GM12874 (cell line): ENCODE results near the gene RYR3.

Experiments
- TF ChIP-seq, protein P1 (sequence below): IDR thresholded peaks from 2 replicates; pipeline ENCODE4 v1.5.1; 2011; ENCODE audit warnings: low read depth, mild to moderate bottlenecking, control low read depth, low read length, moderate library complexity; ENCODE audit not compliant: insufficient read depth

The RYR3 gene

DNA sequence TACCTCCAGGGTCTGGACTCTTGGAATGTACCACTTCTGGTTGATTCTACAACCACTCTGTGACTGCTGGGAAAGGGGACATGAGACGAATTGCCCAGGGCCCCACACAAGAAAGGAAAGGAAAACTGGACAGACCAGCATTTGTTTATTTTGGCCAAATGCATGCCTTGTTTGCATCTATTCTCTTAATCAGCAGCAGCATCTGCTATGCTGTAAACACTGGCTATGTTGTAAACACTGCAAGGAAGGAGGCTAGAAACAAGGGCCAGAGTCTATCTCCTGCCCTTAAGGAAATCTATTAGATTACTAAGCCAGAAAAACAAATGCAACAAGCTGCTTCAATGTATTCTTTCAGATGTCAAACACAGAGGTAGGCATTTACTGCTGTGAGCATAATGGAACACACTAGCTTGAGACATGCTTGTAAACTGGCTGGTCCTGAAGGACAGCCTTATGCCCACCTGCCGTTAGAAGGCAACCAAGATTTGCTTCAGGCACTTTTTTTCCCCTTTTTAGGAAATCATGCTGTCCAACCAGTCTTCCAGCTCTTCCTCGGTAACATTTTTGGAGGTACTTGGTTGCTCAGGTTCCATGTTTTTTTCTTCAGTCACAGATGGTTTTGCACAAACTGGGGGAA lies 555.5 kb downstream of the RYR3 start:
- TF ChIP-seq, protein P1, sequence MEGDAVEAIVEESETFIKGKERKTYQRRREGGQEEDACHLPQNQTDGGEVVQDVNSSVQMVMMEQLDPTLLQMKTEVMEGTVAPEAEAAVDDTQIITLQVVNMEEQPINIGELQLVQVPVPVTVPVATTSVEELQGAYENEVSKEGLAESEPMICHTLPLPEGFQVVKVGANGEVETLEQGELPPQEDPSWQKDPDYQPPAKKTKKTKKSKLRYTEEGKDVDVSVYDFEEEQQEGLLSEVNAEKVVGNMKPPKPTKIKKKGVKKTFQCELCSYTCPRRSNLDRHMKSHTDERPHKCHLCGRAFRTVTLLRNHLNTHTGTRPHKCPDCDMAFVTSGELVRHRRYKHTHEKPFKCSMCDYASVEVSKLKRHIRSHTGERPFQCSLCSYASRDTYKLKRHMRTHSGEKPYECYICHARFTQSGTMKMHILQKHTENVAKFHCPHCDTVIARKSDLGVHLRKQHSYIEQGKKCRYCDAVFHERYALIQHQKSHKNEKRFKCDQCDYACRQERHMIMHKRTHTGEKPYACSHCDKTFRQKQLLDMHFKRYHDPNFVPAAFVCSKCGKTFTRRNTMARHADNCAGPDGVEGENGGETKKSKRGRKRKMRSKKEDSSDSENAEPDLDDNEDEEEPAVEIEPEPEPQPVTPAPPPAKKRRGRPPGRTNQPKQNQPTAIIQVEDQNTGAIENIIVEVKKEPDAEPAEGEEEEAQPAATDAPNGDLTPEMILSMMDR = no peak

DNA sequence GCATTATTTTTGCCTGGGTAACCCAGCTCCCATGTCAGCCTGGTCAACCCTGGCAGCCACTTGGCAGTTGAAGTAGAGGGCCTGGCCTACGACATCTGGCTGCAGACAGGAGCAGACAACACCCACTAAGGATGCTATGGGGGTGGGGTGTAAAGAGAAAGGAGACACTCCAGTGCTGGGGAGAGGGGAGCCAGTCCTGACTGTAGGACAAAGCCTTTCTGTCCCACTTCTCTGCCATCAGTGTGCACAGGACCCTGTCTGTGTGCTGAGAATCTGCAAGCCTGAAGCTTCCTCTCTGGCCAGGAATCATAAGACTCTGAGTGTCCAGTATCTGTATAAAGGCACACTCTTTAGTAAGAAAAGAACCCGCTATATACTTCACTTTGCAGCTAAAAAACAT lies 561.2 kb downstream of the RYR3 start:
- TF ChIP-seq, protein P1 = no peak

DNA sequence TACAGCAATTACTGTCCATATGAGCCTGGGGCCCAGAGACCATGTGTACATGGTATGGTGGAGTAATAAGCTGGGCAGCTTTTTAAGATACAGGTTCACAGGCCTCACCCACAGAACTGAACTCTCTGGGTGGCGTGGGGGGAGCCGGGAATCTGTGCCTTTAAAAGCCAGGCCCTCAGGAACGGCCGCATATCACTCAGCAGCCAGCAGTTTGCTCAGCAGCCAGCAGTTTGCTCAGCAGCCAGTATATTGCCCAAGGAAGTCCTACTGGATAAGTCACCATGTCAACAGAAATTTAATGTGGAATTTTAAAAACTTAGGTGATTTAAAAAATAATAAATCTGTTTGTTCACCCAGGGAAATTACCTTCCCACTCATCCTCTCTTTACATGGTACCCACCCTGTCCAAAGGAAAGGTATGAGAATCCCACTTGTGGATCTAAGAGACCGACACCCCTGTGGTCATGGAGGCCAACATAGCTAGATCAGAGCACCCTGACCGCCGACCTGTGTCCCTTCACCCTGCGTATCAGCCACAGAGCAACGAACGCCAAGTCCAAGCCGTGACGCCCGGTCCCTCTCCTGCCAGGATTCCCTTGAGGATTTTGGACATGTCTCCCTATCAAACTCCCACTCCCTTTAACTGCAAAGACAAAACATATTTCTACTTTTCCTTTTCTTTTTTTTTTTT lies 561.8 kb downstream of the RYR3 start:
- TF ChIP-seq, protein P1 = no peak

DNA sequence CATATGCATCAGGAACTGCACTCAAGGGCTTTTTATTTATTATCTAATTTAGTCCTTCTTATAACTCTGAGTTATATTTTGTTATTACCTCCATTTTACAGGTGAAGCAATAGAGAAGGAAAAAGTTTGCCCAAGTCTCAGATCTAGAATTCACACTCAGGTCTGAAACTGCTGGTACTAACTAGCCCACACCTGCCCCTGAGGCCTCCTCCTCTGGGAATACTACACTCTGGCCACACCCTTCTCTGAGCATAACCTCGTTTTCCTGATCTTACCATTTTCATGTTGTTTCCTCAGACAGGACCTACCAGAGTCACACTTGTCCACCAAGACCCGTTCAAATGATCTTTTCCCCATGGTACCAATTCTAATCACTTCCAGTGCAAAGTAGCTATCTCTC lies 563.4 kb downstream of the RYR3 start:
- TF ChIP-seq, protein P1 = no peak

DNA sequence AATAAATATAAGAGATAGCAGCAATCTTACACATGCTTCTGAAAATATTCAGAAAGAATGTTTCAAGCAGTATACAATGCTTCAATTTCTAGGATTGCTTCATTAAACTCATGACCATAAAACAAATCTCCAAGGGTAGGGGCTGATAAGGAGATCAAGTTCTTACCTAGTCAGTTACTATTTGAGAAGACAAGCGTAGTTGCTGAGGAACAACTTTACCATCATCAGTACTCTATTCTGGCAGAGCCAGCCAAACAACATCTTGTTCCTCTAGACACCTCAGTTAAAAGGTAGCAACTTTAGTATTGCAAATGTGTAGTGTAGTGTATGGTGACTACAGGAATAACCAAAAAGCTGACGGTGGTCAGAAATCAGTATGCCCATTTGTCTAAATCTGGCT lies 572.2 kb downstream of the RYR3 start:
- TF ChIP-seq, protein P1 = no peak

DNA sequence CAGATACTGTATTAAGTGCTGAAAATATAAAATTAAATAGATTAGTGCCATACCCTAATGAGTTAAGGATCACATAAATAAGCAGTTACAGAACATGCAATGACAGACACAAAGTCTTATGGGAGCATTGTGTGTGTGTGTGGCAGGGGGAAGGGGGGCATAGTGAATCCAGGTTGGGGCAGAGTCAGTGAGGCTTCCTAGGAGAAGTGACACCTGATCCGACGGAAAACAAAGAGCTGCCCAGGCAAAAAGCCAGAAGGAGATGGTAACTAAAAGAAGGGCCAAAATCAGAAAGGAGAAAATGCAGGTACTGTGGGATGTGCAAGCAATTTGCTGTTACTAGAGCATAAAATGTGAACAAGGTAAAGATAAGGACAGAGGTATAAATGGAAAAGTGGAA lies 577.4 kb downstream of the RYR3 start:
- TF ChIP-seq, protein P1 = no peak

DNA sequence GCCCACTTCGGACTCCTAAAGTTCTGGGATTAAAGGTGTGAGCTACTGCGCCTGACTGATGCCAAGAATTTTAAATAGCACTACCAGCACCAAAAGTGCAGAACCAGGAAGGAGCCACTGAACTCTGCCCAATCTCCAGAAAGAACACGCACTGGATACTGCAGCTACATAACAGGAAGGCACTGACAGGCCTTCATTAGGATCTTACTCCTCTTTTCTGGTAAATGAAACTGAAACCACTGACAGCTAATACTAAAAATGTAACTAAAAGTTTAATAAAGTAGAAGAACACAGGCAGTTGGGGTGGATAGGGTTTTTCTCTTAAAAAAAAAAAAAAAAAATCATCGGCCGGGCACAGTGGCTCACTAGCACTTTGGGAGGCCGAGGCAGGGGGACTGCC lies 583.4 kb downstream of the RYR3 start:
- TF ChIP-seq, protein P1 = no peak
